AG08395 (cell line): ENCODE results near the gene NABP2.

Source experiments
- DNase-seq: peaks from one replicate; pipeline ENCODE4 v3.0.0; 2012; ENCODE audit warnings: mixed read lengths, low spot score

NABP2 gene

GRCh38 chr12:56224102-56224701, at the start of gene NABP2:
TSS of gene NABP2 (plus strand) at chr12:56224342. CDS start at chr12:56224857, 515 bp downstream.
- peak; percentile 99 for DNase-seq

GRCh38 chr12:56178347-56178746, 45.8 kb upstream of the NABP2 start:
- DNase-seq = no peak

GRCh38 chr12:56186957-56187356, 37.2 kb upstream of the NABP2 start:
- no peak for DNase-seq

- DNase-seq = no peak
Observed at GRCh38 chr12:56188131-56188777, 35.9 kb upstream of the NABP2 start.

GRCh38 chr12:56188778-56189098, 35.4 kb upstream of the NABP2 start:
- no peak for DNase-seq

- DNase-seq = peak; percentile 94
Observed at GRCh38 chr12:56189099-56189917, 34.8 kb upstream of the NABP2 start, which contains the start of gene SMARCC2. TSS of gene SMARCC2 (minus strand) at chr12:56189483. CDS start at chr12:56189461, 22 bp downstream.

- DNase-seq = peak; percentile 66
Observed at GRCh38 chr12:56189918-56190694, 34.0 kb upstream of the NABP2 start.

DNA sequence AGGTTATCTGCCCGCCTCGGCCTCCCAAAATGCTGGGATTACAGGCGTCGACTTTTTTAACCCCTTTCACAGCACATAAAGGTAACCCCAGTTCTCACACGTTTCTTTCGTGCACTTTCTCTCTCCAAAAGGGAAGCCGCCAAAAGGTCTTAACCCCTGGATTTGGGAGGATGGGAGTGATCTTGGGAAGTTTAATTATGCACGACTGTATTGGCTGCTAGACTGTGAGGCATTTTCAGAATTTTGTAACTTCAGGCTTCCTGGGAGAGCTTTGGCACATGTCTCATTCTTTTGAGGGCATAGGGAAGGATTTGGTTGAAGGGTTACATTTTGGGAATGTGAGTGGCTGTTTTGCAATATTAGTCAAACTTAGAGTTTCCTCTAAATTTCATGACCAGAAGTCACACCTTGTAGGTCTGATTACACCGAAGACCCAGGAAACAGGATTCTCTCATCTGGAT, 33.4 kb upstream of the NABP2 start:
- no peak for DNase-seq

DNA sequence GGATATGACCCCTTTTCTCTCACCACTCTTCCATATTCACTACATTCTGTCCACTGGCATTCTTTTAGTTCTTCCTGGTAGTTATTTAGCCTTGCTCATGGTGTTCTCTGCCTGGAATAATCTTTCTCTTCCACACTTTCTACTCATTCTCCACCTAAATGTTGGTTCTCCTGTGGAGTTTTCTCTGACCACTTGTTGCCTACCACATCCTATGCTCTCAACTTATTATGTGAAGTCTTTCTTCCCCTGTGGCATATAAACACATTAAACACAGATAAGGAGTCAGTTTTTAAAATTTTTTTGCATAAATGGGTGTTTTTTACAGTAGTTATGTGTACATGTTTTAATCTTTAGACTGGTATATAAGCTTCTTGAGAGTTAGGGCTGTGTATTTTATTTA, 31.6 kb upstream of the NABP2 start:
- no peak for DNase-seq

GRCh38 chr12:56193025-56193578, 31.0 kb upstream of the NABP2 start:
- DNase-seq = peak; percentile 66

DNA sequence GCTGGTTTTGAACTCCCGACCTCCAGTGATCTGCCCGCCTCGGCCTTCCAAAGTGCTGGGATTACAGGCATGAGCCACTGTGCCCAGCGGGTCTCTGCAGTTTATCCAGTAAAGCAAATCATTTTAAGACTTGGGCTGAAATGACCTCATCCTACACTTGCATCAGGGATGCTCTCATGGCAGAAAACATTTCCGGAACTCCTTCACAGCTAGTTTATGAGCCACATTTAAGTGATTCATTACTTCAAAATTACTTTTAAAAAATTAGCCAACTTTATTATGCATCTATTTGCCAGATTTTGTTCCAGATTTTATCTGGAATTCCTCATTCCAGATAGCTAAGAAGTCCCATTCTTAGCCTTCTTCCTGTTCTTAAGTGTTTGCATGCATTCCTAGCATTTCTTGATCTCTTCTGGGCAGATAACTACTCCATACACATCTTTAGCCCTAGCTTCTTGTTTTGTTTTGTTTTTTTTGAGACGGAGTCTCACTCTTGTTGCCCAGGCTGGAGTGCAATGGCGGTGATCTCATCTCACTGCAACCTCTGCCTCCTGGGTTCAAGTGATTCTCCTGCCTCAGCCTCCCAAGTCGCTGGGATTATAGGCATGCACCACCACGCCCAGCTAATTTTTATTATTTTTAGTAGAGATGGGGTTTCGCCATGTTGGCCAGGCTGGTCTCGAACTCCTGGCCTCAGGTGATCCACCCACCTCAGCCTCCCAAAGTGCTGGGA, 27.2 kb upstream of the NABP2 start:
- peak; percentile 86 for DNase-seq

DNA sequence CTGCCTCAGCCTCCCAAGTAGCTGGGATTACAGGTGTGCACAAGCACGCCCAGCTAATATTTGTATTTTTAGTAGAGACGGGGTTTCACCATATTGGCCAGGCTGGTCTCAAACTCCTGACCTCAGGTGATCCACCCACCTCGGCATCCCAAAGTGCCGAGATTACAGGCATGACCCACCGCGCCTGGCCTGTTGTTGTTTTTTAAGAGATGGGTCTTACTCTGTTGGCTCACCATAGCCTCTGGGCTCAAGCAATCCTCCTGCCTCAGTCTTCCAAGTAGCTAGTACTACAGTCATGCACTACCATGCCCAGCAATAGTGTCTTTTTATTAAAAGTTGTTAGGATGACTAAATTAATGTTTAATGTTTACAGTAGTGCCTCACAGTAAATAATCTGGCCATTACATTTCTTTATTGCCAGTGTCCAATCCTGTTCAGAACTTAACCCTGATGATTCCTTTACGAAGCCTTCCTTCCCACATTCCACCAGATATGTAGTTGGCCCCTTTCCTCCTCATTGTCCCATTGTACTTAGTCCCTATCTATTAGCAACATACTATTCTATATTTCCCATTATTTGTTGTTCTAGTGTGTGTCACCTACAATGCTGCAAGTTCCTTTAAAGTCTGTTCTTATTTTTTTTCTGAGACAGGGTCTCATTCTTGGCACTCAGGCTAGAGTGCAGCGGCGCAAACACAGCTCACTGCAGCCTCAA, 26.1 kb upstream of the NABP2 start:
- DNase-seq = no peak

GRCh38 chr12:56198836-56199235, 25.3 kb upstream of the NABP2 start:
- no peak for DNase-seq

DNA sequence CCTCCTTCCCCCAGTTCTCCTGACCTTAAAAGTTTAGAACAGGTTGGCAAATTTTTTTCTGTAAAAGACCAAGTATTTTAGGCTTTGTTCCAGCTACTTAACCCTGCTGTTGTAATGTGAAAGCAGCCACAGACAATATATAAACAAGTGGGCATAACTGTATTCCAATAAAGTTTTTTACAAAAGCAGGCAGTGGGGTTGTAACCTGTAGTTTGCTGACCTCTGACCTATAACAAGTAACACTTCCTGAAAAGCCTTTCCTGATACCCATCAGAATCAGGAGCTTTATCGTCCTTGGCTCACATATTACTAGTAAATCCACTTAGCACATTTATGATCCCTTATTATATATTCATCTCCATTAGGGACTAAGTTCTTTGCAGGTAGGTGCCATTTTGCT, 21.8 kb upstream of the NABP2 start:
- no peak for DNase-seq

- DNase-seq = no peak
Observed at GRCh38 chr12:56202838-56203237, 21.3 kb upstream of the NABP2 start.

DNA sequence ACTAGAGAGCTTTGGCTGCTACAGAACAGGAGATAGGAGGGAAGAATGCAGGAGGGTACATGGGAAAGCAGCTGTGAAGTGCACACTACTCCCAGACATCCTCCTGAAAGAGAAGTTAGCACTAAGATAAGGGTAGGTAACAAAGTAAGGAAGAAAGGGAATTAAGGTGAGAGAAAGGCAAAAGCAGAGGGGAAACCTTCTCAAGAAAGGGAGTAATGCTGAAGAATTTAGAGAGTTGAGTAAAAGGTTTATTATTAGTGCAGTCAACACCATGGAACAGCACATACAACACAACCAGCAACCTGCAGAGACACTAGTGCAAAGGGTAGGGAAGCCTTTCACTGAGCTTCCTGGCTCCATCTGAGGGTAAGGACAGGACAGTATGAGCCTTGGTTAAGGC, 19.9 kb upstream of the NABP2 start:
- no peak for DNase-seq

- DNase-seq = no peak
Observed at GRCh38 chr12:56205445-56205844, 18.7 kb upstream of the NABP2 start.

- peak; percentile 51 for DNase-seq
Observed at GRCh38 chr12:56206452-56207166, 17.5 kb upstream of the NABP2 start.

DNA sequence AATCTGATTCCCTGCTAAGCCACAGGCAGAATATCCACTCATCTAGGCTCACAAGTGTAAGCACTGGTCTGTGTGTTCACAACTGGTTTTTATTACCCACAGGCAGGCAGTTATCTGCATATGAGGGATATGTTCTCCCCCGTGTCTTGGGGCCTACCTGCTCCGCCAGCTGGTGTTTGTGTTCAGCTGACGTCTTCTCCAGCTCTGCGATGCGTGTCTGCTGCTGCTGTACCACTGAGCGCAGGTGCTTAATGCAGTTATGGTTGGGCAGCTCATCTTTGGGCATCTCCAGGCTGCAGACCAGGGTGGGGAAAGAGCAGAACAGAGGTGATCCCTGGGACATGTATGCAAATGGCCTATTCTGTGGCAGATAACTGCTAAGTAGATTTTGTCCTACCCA, 16.1 kb upstream of the NABP2 start:
- DNase-seq = no peak

DNA sequence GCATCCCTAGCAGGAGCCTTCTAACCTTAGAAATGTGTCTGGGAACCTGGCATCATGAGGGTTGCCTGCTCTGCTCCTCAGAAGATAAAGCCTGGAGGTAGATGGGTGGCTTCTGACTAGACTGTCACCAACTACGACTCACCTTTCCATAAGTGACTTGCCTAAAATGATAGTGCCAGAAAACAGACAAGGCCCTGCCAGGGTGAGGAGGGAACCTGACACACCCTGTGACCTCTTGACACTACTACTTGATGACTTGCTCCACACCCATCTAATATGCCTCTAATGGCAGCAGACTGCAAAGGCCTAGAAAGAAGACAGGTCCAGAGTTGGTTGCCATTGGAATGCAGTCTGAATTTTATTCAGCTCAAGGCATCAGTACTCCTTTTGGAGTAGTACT, 11.8 kb upstream of the NABP2 start:
- DNase-seq = no peak
